ENCODE data around the gene AMBN. TPM values are rescaled to one million over a fixed set of nuclear protein-coding genes. Genes with fewer than 3 reads are reported as not detected.

Gene AMBN
- total RNA-seq, 1 experiment from 2014 or later, result not detected

- POLR2A ChIA-PET, result no interaction called here
- H3K36me3 ChIP-seq (ENCODE audit: control insufficient read depth in 1 of 2, insufficient read depth in 2 of 2, low read length in 2 of 2), result no peaks in the 10 kb centered on the region
- no peak for DNase-seq (ENCODE audit: low read depth, low spot score)
- ATAC-seq, result no peak
- no peaks in the 10 kb centered on the region for H3K79me2 ChIP-seq (ENCODE audit: insufficient read depth, low read length)
- BruUV-seq (replicated peaks), result no TSS peak
- H3K4me2 ChIP-seq (ENCODE audit: low read length), result no peak overlapping the region
- no peaks in the 10 kb centered on the region for H3K9me2 ChIP-seq (ENCODE audit: insufficient read depth)
- CTCF ChIA-PET, result interaction anchor here (0.9 to 2.1 kb wide), 8 partner anchors 9 to 1701 kb away, joined by 3 to 14 read pairs (median 4); partner anchors contain the start of genes AMBN and MOB1B
- RAD21 ChIA-PET (ENCODE audit: low non-redundant PET in 1 of 2, low total read pairs in 2 of 2, uncharacterized antibody in 2 of 2, unreplicated experiment in 2 of 2), result interaction anchor here (1.0 kb wide), 2 partner anchors 50 to 393 kb away, joined by 3 read pairs; partner anchors contain the start of gene DCK (in 1 of the 2)
- no peak overlapping the region for H3K4me3 ChIP-seq (replicated peaks in 1 of 2; ENCODE audit: low read depth in 1 of 2, low read length in 2 of 2)
- no peak overlapping the region for H3K27ac ChIP-seq (ENCODE audit: low read depth, low read length)
- H3K9me3 ChIP-seq (ENCODE audit: control insufficient read depth in 1 of 2, insufficient read depth in 1 of 2, low read depth in 1 of 2, low read length in 2 of 2), result no peaks in the 10 kb centered on the region
- no peaks in the 10 kb centered on the region for H3K27me3 ChIP-seq (ENCODE audit: insufficient read depth, low read length)
- H3K9ac ChIP-seq (ENCODE audit: low read length), result no peak overlapping the region
- H3K4me1 ChIP-seq (ENCODE audit: control insufficient read depth in 1 of 2, insufficient read depth in 2 of 2, low read length in 2 of 2), result no peaks in the 10 kb centered on the region
- no peaks in the 10 kb centered on the region for H4K20me1 ChIP-seq (ENCODE audit: insufficient read depth)
- intact Hi-C loops (cut with micrococcal nuclease), result loop anchor here (1.0 to 10.0 kb wide), 6 partner anchors 86 to 1864 kb away; partner anchors contain the start of gene UTP3
- TF ChIP-seq ZBTB33 (IDR thresholded peaks at IDR 0.05; ENCODE audit: extremely low read depth, insufficient replicate concordance, low read length) (no peak), EZH2 (IDR thresholded peaks at IDR 0.05) (no peak), EZH2phosphoT487 (IDR thresholded peaks at IDR 0.05; ENCODE audit: borderline replicate concordance) (no peak), SP1 (IDR thresholded peaks at IDR 0.05; ENCODE audit: low read depth) (no peak), SIN3A (IDR thresholded peaks at IDR 0.05; ENCODE audit: low read depth) (no peak), ZFX (IDR thresholded peaks at IDR 0.05) (no peak), TCF7L2 (IDR thresholded peaks at IDR 0.05; ENCODE audit: borderline replicate concordance, extremely low read depth, insufficient read depth, insufficient read length) (no peak), FOSL1 (IDR thresholded peaks at IDR 0.05; ENCODE audit: low read depth) (no peak), RAD21 (IDR thresholded peaks at IDR 0.05; ENCODE audit: low read depth) (no peak), ELF1 (IDR thresholded peaks at IDR 0.05; ENCODE audit: borderline replicate concordance, low read depth) (no peak), CTCF (IDR thresholded peaks at IDR 0.05 in 2 of 3, conservative IDR thresholded peaks at IDR 0.05 in 1 of 3; ENCODE audit: borderline replicate concordance in 1 of 3, insufficient read depth in 1 of 3, low read depth in 2 of 3, low read length in 2 of 3) (no peak), YY1 (IDR thresholded peaks at IDR 0.05; ENCODE audit: extremely low read depth, insufficient replicate concordance, low read depth, low read length) (no peak), SRF (IDR thresholded peaks at IDR 0.05; ENCODE audit: low read depth) (no peak), ZNF274 (IDR thresholded peaks at IDR 0.05; ENCODE audit: low read depth, low read length) (no peak), CBX3 (IDR thresholded peaks at IDR 0.05; ENCODE audit: low read depth) (no peak), ATF3 (IDR thresholded peaks at IDR 0.05) (no peak), EGR1 (IDR thresholded peaks at IDR 0.05; ENCODE audit: low read depth) (no peak), POLR2A (IDR thresholded peaks at IDR 0.05; ENCODE audit: borderline replicate concordance, extremely low read depth, insufficient read depth, insufficient read length) (no peak), MAX (IDR thresholded peaks at IDR 0.05) (no peak)
- H2AFZ ChIP-seq (ENCODE audit: low read depth, low read length, poor library complexity, severe bottlenecking), result no peak overlapping the region
These were observed 8.9 kb downstream of the AMBN start for GRCh38 chr4:70600977-70601376.
